ENCODE data around the gene GTF2IRD1.
"Not testable (repeated sequence)": the region's sequence is repeated elsewhere in the genome, so short reads cannot be mapped to it uniquely, and the experiment has no call there.

GTF2IRD1 gene

DNA sequence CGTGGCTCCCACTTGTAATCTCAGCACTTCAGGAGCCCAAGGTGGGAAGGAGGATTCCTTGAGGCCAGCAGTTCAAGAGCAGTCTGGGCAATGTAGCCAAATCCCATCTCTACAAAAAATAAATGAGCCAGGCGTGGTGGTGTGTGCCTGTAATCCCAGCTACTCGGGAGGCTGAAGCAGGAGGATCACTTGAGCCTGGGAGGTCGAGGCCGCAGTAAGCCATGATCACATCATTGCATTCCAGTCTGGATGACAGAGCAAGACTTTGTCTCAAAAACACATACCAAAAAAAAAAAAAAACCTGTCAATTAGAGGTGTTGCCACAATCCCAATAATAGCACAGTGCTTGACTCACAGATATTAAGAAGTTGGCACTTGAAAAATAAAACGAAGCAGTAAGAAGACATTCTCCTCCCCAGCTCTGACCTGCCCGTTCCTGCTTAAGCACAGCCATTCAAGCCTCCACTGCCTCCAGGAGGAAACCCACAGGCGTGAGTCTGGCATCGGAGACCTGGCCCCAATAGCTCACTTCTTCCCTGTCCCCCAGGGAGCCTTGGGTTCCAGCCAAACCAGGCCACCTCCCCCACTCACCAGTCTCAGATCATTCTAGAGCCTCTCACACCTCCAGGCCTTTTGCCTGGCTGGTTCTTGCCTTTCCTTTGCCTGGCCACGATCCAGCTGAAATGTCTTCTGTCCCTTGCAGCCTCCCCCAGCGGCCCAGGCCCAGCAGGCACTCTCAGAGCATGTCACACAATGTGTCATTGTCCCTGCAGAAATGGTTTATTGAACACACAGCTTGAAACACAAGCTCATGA, 158.5 kb downstream of the GTF2IRD1 start:
- no peak for DNase-seq

DNA sequence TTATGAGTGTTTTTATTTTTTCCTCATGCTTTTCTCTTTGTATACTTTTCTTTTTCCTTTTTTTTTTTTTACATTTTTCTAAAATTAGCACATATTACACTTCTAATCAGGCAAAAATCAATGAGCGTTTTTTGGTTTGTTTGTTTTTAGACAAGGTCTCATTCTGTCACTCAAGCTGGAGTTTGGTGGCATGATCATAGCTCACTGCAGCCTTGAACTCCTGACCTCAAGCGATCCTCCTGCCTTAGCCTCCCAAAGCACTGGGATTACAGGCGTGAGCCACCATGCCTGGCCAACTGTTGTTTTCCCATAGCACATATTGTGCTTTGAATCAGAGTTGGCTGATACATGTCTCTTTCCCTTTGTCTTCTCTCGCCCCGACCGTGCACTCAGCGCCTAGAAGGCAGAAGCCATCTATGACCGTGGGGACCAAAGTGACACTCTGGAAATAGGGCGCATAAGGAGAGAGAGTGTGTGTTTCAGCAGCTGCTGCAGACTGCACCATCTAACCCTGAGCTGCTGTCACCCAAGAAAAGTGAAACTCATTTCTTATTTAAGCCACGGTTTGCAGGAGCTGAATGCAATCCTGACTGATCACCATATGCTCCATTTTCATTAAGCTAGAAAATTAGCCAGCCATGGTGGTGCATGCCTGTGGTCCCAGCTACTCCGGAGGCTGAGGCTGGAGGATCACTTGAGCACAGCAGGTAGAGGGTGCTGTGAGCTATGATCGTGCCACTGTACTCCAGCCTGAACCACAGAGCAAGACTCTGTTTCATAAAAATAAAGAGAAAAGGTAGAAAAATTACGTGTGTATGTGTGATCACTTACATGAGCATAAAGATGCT, 162.5 kb downstream of the GTF2IRD1 start:
- DNase-seq, result no peak

DNA sequence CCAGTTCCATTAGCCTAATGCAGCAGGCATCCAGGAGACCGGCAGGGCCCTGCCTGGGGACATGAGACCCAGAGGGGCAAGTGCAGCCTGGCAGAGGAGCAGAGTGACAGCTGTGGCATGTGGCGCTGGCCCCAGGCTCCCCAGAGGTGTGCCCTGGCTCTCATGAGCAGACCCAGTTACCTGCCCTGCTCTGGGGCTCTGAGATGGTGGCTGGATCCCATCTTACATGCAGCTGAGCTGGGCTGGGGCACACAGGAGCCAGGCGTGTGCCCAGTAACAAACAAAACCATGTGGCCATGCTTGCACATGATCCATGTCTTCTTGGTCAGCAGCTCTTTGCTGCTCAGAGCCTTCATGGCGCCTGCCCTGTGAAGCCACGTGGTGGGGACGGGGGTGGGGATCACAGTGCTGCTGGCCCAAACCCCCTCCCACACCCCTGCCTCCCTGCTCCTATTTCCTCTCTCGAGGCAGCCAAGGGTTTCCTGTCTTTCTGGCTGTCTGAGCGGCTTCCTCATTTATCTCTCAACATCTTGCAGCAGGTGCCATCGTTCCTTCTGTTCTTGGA, 163.6 kb downstream of the GTF2IRD1 start:
- peak; percentile 10 for DNase-seq

DNA sequence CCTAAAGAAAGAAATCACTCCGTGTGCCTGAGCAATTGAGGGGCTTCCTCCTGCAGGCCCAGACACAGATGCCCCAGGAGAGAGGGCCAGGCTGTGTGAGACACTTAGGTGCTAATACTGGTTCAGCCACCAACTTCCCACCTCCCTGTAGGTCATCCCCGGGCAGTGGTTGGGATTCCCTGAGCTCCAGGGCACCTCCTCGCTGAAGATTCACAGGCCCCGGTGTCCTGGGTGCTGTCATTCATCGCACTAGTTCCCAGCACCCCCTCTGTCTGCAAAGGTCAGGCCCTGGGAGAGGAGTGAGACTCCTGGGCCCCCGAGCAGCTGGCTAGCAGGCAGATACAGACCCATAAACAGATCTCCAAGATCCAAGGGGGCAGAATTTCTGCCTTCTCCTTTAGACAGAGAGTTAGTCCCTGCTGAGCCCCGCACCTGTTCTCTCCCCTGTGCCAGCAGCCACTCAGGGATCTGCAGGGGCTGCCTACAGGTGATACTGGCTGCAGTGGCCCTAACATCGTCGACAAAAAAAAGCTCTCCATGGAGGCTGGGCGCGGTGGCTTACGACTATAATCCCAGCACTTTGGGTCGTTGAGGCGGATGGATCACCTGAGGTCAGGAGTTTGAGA, 165.6 kb downstream of the GTF2IRD1 start:
- DNase-seq, result no peak

DNA sequence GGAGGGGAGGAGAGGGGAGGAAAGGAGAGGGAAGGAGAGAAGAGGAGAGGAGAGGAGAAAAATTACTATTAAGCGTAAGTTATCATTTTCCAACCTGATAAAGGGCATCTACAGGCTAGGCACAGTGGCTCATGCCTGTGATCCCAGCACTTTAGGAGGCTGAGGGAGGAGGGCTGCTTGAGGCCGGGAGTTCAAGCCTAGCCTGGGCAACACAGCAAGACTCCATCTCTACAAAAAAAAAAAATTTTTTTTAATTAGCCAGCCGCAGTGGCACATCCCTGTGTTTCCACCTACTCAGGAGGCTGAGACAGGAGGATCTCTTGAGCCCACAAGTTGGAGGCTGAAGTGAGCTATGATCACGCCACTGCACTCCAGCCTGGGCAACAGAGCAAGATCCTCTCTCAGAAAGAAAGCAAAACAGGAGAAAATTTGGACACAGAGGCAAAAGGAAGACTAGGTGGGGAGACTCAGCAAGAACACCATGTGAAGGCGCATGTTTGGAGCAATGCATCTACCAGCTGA, 168.6 kb downstream of the GTF2IRD1 start:
- no peak for DNase-seq

DNA sequence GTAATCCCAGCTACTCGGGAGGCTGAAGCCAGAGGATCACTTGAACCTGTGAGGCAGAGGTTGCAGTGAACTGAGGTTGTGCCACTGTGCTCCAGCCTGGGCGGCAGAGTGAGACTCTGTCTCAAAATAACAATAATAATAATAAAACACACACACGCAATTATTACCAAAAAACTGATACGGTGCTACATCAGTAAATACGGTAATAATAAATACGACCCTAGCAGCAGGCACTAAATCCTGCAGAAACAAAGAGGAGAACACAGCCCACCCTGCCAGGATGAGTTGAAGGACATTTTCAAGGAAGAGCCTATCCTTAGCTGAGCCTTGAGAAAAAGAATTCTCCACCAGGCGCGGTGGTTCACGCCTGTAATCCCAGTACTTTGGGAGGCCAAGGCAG, 169.4 kb downstream of the GTF2IRD1 start:
- DNase-seq, result no peak

DNA sequence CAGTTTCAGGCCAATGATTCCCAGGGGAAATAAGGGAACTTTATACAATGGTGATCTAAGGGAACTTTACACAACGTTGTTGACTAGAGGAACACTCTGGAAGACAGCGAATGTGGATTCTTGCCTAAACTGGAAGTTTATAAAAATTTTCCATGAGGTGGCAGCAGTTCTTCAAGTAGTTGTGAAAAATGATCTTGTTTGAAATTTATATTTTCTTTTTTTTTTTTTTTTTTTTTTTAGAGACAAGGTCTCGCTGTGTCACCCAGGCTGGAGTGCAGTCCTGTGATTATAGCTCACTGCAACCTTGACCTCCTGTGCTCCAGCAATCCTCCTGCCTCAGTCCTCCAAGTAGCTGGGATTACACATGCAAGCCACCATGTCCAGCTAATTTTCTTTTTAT, 171.7 kb downstream of the GTF2IRD1 start:
- no peak for DNase-seq

DNA sequence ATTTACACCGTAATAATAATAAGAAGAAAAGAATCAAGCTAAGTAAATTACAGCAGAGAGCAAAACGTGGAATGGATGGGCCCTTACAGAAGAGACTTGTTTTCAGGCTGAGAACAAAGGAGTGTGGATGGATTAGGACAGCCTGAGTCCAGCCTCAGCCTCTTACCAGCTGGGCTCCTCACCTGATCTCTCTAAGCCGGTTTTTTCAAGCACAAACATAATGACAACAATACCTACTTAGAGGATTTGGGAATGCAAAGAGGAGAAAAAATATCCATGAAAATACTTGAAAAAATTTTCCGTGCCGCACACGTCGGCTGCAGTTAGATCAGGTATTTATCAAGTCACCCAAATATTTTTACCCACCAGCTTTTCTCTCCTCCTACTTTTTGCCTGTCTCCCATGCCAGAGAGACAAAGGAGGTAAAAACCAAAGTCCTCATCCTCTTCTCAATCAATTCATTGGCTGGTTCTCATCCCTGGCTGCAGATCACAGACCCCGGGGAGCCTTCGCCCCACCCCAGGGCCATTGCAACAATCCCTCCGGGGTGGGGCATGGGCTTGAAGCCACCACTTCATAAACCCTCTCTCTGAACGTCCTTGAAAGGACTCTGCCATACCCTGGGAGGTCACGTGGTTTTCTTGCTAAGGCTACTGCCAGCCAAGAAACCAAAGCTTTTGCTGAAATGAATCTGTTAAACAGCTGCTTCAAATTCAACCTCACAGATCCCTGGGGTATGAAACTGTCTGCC, 174.1 kb downstream of the GTF2IRD1 start:
- DNase-seq, result no peak

DNA sequence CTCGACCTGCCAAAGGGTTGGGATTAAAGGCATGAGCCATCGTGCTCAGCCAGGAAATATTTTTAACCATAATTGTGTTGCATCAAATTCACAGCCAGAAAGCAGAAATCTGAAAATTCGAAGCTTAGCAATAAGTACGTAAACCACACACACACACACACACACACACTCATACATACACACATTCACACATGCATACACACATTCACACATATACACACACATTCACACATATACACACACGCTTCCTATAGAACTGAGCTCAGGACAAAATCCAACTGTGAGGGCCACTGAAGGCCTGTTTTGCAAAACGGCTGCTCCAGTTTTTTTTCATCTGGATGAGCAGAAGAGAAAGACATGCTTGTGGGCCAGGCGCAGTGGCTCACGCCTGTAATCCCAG, 178.8 kb downstream of the GTF2IRD1 start:
- no peak for DNase-seq

DNA sequence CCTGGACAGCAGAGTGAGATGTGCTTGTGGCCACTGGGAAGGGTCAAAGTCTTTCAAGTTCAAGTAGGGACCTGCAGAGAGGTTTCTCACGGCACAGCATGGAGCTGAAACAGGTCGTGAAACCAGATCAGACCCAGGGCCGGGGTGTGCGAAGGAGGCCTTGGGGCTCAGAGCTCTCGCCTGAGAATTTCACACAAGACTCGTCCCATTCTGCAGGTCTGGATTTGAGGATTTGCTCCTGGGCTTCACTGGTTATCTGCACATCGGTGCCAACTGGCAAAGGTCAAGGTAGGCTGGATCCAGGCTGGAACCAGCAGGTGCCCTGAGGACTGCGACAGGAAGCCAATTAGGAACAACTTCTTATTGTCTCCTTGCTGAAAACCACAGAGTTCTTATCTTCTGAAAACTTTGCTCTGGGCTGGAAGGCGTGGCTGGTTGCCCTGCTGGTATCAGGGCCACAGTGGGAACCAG, 179.8 kb downstream of the GTF2IRD1 start:
- no peak for DNase-seq

DNA sequence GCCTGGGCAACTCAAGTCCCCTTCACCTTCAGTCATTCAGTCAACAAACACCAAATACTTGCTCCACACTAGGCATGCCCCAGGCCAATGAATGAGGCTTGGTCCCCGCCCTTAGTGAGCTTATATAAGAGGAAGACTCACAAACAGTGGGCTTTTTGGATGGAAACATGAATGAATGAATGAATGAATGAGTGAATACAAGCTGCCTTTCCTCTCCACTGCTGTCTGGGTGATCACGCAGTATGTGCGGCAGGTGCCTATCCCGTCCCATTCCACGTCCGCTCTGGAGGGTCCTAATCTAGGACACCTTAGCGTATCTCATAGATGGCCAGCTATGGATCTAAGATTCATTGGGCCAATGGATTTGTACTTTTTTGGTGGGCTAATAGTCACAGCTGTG, 184.0 kb downstream of the GTF2IRD1 start:
- no peak for DNase-seq

DNA sequence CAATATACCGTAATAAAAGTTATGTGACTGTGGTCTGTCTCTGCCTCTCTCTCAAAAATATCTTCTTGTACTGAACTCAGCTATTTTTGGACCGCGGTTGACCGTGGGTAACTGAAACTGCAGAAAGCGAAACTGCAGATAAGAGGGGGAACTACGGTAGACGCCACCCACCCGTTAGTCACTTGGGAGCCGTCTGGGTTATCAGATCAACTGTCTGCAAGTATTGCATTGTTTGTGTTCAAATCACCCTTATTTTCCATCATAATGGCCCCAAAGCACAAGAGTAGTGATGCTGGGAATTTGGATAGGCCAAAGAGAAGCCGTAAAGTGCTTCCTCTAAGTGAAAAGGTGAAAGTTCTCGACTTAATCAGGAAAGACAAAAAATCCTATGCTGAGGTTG, 196.3 kb downstream of the GTF2IRD1 start:
- DNase-seq, result peak; percentile 90

DNA sequence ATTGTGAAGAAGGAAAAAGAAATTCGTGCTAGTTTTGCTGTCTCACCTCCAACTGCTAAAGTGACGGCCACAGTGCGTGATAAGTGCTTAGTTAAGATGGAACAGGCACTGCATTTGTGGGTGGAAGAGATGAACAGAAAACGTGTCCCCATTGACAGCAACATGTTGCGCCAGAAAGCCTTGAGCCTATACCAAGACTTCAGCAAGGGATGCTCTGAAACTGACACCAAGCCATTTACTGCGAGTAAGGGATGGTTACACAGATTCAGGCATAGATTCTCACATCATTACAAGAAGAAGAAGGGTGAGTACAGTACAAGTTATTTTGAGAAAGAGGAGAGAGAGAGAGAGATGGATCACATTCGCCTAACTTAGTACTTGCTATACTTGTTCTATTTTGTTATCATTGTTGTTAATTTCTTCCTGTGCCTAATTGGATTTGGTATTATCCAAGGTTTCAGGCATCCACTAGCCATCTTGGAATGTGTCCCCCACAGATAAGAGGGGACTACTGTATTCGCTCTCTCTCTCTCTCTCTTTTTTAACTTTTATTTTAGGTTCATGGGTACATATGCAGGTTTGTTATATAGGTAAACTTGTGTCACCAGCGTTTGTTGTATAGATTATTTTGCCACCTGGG, 196.9 kb downstream of the GTF2IRD1 start:
- DNase-seq, result peak; percentile 54

DNA sequence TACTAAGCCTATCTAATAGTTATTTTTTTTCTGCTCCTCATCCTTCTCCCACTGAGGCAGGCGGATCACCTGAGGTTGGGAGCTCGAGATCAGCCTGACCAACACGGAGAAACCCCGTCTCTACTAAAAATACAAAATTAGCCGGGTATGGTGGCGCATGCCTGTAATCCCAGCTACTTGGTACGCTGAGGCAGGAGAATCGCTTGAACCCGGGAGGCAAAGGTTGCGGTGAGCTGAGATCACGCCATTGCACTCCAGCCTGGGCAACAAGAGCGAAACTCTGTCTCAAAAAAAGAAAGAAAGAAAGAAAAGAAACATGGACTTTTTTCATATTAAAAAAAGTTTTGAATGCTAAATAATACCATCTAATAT, 197.4 kb downstream of the GTF2IRD1 start:
- not testable (repeated sequence) for DNase-seq

Data from stimulated activated CD4-positive, alpha-beta T cell treated with anti-CD3 and anti-CD28 coated beads, Interleukin-4, amount 100 ng/mL, for 24 hours (primary cell).